Islet precursor cell (in vitro differentiated cells): ENCODE data around the gene SFXN2.
"Not testable (repeated sequence)": the region's sequence is repeated elsewhere in the genome, so short reads cannot be mapped to it uniquely, and the experiment has no call there.

Source experiments
- DNase-seq: peaks from one replicate; pipeline ENCODE4 v3.0.0-alpha.2; 2018

Gene SFXN2, protein sequence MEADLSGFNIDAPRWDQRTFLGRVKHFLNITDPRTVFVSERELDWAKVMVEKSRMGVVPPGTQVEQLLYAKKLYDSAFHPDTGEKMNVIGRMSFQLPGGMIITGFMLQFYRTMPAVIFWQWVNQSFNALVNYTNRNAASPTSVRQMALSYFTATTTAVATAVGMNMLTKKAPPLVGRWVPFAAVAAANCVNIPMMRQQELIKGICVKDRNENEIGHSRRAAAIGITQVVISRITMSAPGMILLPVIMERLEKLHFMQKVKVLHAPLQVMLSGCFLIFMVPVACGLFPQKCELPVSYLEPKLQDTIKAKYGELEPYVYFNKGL

DNA sequence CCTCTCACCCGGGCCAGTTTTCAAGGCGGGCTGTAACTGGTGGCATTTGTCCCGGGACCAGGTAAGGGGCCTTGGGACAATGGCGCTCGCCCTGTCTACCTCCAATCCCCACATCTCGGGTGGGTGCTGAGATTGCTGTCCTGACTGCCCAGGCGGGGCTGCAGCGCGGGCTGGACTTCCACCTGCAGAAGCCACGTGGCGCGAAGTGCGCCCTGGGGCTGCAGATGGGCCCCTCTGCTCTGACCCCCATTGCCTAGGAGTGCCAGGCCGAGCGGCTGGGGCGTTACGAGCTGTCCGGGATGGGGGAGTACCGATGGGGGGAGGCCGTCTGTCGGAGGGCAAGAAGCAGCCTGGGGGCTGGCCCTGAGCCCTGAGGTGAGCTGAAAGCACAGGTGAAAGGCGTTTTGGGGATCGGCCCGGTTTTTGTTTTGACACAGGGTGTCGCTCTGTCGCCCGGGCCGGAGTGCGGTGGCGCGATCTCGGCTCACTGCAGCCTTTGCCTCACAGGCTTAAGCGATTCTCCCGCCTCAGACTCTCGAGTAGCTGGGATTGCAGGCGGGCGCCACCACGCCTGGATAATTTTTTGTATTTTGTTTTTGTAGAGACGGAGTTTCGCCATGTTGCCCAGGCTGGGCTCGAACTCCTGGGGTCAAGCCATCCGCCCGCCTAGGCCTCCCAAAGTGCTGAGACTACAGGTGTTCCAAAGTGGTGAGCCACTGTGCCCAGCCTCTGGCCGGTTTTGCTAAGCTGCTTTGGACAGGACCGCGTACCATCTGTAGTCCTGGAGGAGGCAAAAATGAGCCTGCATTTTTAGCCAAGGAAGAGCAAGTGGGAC is at the start of gene SFXN2:
TSS of gene SFXN2 (plus strand) at position 16 of the 835 bp plus-strand sequence. CDS start 12,001 bp downstream, outside the sequence.
- no peak for DNase-seq

- no peak for DNase-seq
Observed at GRCh38 chr10:102665904-102666509, 48.4 kb upstream of the SFXN2 start.

- DNase-seq: not testable (repeated sequence)
Observed at GRCh38 chr10:102667411-102667810, 47.0 kb upstream of the SFXN2 start.

DNA sequence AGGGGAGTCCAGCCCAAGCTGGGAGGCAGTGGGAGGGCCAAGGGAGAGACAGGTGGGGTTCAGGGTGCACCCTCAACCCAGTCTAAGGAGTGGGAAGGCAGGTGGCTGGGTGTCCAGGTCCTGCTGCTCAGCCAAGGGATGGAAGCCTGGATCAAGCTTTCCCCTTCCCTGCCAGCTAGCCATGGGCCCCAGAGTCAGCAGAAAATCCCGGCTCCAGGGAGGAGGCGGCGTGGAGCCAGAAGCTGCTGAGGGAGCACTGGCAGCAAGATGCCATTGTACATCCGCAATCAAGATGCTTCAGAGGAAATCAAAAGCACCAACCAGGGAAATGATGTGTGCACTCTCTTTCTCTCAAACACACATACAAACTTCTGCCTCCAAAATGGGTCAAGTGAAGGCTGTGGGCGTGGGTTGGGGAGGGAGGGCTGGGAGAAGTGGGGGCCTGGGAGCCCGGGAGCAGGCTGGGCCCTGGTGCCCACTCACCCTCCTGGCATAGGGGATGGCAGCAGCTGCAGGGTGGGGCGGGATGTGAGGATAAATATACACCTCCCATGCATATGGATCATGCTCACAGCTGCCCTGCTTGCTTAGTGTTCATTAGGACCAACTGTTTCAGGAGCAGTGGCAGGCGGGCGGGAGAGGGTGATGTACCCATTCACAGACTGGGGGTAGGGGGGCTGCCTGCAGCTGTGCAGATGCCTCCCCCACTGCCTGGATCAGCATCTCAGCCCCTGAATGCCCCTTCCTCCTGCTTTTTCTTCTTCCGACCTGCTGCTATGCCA is 45.9 kb upstream of the SFXN2 start:
- DNase-seq: no peak

- peak; percentile 76 for DNase-seq
Observed at GRCh38 chr10:102669206-102670064, 45.0 kb upstream of the SFXN2 start.

GRCh38 chr10:102670065-102670670 is 44.3 kb upstream of the SFXN2 start:
- DNase-seq: no peak

DNA sequence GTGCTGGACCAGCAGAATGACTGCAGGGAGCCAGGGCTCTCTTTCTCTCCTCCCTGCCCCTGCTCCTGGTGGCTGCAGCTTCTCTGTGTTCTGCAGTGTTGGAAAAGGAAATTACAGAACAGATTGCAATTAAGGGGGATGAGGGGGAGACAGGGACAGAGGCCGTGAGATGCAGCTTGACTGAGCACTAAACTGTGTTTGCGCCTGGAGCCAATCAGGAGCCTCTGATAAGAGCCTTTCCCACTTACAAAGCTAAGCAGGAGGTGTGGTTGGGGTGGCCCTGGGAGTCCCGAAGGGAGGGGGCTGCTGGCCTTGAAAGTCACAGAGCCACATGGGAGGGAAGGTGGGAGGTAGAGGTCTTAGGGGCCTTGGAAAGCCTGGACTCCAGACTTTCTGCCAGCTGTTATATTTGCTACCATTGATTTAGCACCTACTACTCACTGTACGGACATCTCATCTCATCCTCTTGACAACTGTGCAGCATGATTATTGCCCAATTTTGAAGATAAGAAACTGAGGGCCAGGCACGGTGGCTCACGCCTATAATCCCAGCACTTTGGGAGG is 43.5 kb upstream of the SFXN2 start:
- no peak for DNase-seq

GRCh38 chr10:102673236-102673818 is 41.1 kb upstream of the SFXN2 start:
- no peak for DNase-seq

DNA sequence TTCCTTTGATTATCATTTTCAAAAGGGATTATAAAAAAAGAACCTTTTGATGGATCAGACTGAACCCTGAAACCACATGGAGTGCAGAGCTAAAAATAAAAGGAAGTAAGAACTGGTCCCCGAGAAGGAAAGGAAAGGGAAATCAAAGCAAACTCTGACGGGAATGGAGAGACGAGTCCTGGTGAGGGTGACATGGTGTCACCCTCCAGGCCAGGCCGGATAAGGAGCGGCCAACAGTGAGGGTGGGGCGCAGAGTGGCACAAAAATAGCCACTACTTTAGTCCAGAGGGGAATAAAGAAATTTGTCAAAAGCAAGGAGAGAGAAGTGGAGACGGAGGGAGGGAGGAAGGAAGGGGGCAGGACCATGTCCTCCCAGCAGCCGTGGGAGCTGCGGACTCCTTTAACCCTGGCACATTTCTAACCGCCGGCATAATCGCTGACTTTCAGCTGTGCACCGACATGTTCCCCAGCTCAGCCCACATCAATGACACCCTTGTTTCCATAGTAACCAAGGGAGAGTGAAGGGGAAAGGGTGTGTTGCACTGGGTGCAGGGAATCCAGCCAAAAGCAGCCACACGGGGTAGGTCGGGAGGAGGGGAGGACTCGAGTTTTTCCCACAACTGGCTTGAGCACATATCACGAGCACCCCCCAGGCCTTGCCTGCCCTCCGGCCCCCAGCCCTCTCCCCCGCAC is 40.5 kb upstream of the SFXN2 start:
- DNase-seq: peak; percentile 77

DNA sequence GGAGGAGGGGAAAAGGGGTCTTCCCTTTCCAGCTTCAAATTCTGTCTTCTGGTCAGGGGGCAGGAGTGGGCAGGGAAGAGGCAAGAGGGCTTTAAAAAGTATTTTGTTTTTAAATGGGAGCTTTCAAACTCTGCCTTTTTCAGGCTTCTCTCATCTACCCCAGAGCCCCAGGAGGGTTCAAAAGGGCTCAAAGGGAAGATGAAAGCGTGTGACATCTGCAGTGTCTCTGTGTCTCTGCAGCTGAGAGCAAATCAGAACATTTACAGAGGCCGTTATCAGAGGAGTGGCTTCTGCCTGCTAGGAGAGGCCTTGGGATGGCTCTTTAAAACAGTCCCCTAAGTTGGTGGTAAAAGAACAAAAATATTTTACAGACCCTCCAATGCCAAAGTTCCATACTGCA is 39.9 kb upstream of the SFXN2 start:
- no peak for DNase-seq

GRCh38 chr10:102675011-102675665 is 39.3 kb upstream of the SFXN2 start:
- no peak for DNase-seq

DNA sequence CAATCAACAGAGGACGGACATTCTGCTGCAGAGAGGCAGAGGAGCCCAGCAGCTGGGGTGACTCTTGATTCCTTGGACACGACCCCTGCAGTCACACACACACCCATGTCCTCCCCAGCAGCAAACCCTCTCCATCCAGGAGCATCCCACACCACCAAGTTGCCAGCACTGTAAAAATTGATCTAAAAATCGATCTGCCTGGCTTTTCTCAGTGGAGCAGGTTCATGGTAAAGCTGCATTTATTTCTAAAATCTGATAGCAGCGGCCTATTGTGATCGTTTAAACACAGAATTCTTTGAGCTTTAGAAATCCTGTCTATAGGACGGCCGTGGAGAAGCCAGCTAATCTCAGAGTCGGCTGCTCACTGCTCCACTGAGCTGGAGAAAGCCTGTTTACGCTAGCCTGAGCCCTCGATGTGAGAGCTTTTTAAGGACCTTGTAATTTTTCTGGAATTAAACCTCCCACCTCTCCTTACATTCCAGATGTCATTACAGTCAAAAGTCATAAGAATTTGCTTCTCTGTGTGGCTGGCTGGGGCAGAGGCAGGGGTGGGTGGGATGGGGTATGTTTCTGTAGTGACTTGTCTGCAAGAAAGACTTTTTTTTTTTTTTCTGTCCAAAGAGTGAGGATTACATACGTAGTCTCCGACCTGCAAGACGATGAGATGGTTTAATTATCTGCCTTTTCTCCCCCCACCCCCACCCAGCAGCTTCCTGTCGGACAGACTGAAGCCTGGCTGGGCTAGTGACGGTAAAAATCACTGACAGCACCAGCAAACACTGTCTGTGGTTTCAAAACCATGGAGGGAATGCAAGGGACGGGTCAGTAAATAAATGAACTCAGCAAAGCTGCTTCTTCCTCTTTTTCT is 38.5 kb upstream of the SFXN2 start:
- peak; percentile 96 for DNase-seq

GRCh38 chr10:102676534-102677315 is 37.7 kb upstream of the SFXN2 start:
- DNase-seq: no peak

DNA sequence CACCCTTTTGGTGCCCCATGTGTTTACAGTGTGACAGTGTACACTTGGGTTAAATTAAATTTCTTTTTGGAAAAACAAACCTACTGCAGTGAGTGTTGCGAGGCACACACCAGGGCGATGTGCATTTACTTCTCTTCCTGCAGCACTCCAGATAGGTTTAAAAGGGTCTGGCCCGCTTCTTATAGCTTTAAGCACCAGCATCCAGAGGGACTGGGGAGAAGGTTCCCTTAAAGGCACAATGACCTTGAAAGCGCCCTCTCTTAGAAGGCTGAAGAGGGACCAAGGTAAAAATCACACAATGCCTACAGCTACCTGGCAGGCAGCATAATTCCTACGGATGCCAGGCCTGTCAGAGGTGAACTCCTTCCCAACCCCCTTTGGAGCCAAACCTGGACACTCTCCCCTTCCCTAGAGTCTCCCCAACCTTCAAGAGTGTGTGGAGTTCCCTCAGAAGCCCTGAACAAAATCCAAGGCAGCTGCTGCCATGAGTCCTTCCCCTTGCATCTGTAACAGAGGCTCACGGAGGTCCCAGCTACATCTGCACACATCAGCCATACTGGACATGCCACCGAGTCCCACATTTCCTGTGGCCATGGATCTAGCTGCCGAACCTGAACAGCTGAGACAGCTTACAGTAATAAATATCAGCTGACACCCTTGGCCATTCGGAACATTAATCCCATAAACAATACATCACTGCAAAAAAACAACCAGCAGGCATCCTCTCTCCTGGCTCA is 36.9 kb upstream of the SFXN2 start:
- DNase-seq: no peak

DNA sequence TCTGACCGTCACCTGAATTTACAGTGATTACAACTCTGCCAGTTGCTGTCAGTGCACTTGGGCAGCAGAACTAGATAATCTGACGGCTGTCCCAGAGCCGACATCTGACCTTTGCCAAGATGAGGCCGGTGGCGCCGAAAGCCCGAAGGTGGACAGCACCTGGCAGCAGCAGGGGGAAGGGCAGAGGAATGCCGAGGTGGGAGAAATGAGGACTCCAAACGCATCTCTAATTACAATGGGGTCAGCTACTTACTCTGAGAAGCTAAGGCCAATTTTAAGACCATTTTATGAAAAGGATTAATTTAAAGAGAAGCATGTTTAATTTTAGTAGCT is 36.4 kb upstream of the SFXN2 start:
- DNase-seq: no peak

DNA sequence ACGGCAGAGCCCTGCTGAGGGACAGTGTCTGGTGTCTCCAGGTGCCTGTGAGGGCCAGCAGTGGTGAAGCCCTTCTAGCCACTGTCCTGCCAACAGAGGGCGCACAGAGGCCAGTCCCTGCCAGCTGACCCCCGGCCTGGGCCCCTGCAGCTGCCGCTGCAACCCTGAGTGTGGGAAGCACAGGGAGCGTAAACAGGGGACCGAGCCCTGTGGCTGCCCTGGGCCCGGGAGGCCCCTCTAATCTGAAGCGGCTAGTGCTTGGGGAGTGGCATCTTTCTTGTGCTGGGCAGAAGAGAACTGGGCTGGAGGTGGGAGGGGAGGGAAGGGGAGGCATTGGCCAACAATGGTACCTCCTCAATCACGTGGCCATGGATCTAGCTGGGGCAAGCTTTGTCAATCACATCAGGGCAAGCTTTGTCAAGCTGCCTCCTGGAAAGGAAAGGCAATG is 35.6 kb upstream of the SFXN2 start:
- DNase-seq: peak; percentile 92

- no peak for DNase-seq
Observed at GRCh38 chr10:102679596-102679995, 34.8 kb upstream of the SFXN2 start.
